Measurements from ENCODE around the gene FAM90A1. TPM values are rescaled to one million over a fixed set of nuclear protein-coding genes. Genes with fewer than 3 reads are reported as not detected.
A peak's percentile ranks its signal among the peaks of the same experiment; 100 is the strongest.
"Not testable (repeated sequence)": the region's sequence is repeated elsewhere in the genome, so short reads cannot be mapped to it uniquely, and the experiment has no call there.

The FAM90A1 gene
- polyA plus RNA-seq, 4 donors: 0.27 to 0.65 (median 0.45) TPM; not detected in 1

DNA sequence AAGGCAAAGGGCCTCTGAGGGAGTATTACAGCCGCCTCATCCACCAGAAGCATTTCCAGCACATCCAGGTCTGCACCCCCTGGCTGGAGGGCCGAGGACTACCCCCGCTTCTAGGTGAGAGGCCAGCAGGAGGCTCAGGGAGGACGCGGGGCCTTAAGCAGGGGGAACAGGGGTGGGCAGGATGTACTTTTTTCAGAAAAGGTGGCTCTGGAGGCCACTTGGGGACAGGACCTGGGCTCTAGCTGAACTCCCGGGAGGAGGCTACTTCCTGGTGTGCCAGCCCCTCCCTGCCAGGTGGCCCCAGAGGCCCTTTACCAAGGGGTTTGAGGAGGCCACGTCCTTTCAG, 287 bp upstream of the FAM90A1 start:
- not testable (repeated sequence) for H3K36me3 ChIP-seq (ENCODE audit: control insufficient read depth in 3 of 3, insufficient read depth in 2 of 3, low read depth in 1 of 3, low read length in 3 of 3); H3K9me3 ChIP-seq (ENCODE audit: control insufficient read depth in 2 of 2, insufficient read depth in 1 of 2, low read depth in 1 of 2, low read length in 1 of 2); H3K27me3 ChIP-seq (ENCODE audit: control insufficient read depth in 3 of 3, insufficient read depth in 3 of 3, low read length in 3 of 3); FAIRE-seq; H3K4me1 ChIP-seq (ENCODE audit: control insufficient read depth in 3 of 3, insufficient read depth in 2 of 3, low read depth in 1 of 3, low read length in 2 of 3)
- peak overlapping the region in 2 of 3 donors; percentile 11 to 34 for H3K4me3 ChIP-seq (ENCODE audit: low read depth in 1 of 3, low read length in 3 of 3)
- H3K27ac ChIP-seq (ENCODE audit: low read depth in 1 of 3, low read length in 2 of 3): peak overlapping the region in 1 of 3 donors; percentile 58
- peak in 1 of 2 donors; percentile 19 for DNase-seq
- 31 to 40% (median 38%) methylated on average over 4 to 7 of the region's 7 CpGs for WGBS, 3 donors

DNA sequence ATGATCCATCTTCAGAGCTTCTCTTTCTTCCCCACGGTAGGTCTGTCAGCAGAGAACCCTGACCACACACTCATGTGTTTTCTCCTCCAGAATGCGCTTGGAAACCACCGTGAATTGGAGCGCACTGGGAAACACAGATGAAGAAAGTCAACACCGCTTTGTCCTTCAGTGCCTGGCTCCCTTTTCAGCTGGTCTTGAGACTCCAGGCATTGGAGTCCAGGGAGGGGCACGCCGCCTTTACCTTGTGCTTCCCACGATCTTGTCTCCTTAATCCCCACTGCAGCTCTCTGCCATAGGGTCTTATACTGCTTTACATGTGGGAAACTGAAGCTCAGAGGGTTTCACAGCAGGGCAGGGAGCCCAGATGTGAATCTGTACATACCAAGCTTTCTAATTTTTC, 1.1 kb downstream of the FAM90A1 start:
- no peaks in the 10 kb centered on the region for H3K36me3 ChIP-seq (ENCODE audit: control insufficient read depth in 3 of 3, insufficient read depth in 2 of 3, low read depth in 1 of 3, low read length in 3 of 3)
- DNase-seq (no peak), FAIRE-seq (no peak)
- no peak overlapping the region for H3K27ac ChIP-seq (ENCODE audit: low read depth in 1 of 3, low read length in 2 of 3)
- WGBS, 3 donors: 90 to 94% (median 91%) methylated on average over 8 of the region's 8 CpGs
- no peaks in the 10 kb centered on the region for H3K4me1 ChIP-seq (ENCODE audit: control insufficient read depth in 3 of 3, insufficient read depth in 2 of 3, low read depth in 1 of 3, low read length in 2 of 3)
- H3K9me3 ChIP-seq (ENCODE audit: control insufficient read depth in 2 of 2, insufficient read depth in 1 of 2, low read depth in 1 of 2, low read length in 1 of 2): no peaks in the 10 kb centered on the region
- no peaks in the 10 kb centered on the region for H3K27me3 ChIP-seq (ENCODE audit: control insufficient read depth in 3 of 3, insufficient read depth in 3 of 3, low read length in 3 of 3)
- H3K4me3 ChIP-seq (ENCODE audit: low read depth in 1 of 3, low read length in 3 of 3): no peak overlapping the region

DNA sequence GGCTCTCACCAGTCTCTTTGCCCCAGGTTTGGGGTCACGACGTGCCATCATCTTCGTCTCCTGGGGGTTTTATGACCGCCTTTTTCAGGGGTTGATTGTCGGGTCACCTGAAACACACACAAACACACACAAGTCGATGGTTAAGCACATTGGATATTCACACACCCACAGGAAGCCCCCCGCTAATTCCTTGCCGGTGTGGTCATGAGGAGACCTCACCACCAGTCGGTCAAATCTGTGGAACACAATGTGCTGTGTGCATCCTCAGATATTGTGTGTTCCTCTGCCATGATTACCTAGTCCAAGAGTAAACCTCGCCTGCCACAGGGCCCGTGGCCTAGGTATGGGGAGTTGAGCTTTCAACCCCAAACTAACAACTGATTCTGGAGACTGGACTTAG, 2.6 kb downstream of the FAM90A1 start:
- not testable (repeated sequence) for H3K9me3 ChIP-seq (ENCODE audit: control insufficient read depth in 2 of 2, insufficient read depth in 1 of 2, low read depth in 1 of 2, low read length in 1 of 2); DNase-seq; H3K27ac ChIP-seq (ENCODE audit: low read depth in 1 of 3, low read length in 2 of 3); H3K4me3 ChIP-seq (ENCODE audit: low read depth in 1 of 3, low read length in 3 of 3); H3K27me3 ChIP-seq (ENCODE audit: control insufficient read depth in 3 of 3, insufficient read depth in 3 of 3, low read length in 3 of 3); FAIRE-seq; H3K36me3 ChIP-seq (ENCODE audit: control insufficient read depth in 3 of 3, insufficient read depth in 2 of 3, low read depth in 1 of 3, low read length in 3 of 3); H3K4me1 ChIP-seq (ENCODE audit: control insufficient read depth in 3 of 3, insufficient read depth in 2 of 3, low read depth in 1 of 3, low read length in 2 of 3)
- 94 to 95% (median 94%) methylated on average over 11 of the region's 11 CpGs for WGBS, 3 donors

DNA sequence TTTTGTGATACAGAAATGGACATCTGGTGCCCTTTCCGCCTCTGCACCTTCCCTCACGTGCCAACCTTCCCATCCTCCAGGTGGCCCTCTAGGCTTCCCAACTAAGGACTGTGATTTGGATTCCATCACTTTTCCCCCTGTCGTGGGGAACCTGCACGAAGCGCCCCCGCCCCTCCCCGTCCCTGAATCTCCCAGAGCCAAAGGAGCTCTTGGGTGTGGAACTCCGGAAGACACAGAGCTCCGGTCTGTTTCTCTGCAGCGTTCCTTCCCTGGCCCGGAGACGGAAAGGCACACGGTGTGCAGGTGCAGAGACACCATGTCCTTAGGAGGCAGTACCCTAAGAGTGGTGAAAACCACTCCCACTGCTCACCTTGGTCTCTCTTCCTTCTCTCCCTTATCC, 3.8 kb downstream of the FAM90A1 start:
- not testable (repeated sequence) for H3K36me3 ChIP-seq (ENCODE audit: control insufficient read depth in 3 of 3, insufficient read depth in 2 of 3, low read depth in 1 of 3, low read length in 3 of 3); H3K4me3 ChIP-seq (ENCODE audit: low read depth in 1 of 3, low read length in 3 of 3); FAIRE-seq; H3K27me3 ChIP-seq (ENCODE audit: control insufficient read depth in 3 of 3, insufficient read depth in 3 of 3, low read length in 3 of 3); DNase-seq; H3K27ac ChIP-seq (ENCODE audit: low read depth in 1 of 3, low read length in 2 of 3); H3K4me1 ChIP-seq (ENCODE audit: control insufficient read depth in 3 of 3, insufficient read depth in 2 of 3, low read depth in 1 of 3, low read length in 2 of 3); H3K9me3 ChIP-seq (ENCODE audit: control insufficient read depth in 2 of 2, insufficient read depth in 1 of 2, low read depth in 1 of 2, low read length in 1 of 2)
- 77 to 84% (median 78%) methylated on average over 12 to 13 of the region's 13 CpGs for WGBS, 3 donors

DNA sequence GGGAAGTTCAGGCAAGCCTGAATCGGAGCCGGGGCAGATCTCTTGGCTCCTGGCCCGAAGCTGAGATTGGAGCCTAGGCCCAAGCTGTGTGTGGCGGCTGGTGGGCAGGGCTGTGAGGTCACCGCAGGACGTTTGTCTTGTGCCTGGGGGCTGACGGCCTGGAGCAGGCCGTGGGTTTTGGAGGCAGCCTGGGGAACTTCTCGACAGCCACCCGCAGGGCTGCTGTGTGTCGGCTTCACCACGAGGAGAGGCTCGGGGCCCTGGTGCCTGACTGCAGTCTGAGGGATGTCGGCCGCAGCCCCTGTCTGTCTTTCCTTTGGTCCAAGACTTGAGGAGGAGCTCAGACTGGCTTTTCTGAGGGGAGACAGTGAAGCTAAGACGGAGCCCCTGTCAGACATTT, 5.1 kb downstream of the FAM90A1 start:
- not testable (repeated sequence) for H3K27ac ChIP-seq (ENCODE audit: low read depth in 1 of 3, low read length in 2 of 3); H3K27me3 ChIP-seq (ENCODE audit: control insufficient read depth in 3 of 3, insufficient read depth in 3 of 3, low read length in 3 of 3); H3K4me1 ChIP-seq (ENCODE audit: control insufficient read depth in 3 of 3, insufficient read depth in 2 of 3, low read depth in 1 of 3, low read length in 2 of 3); DNase-seq; H3K4me3 ChIP-seq (ENCODE audit: low read depth in 1 of 3, low read length in 3 of 3); H3K9me3 ChIP-seq (ENCODE audit: control insufficient read depth in 2 of 2, insufficient read depth in 1 of 2, low read depth in 1 of 2, low read length in 1 of 2); H3K36me3 ChIP-seq (ENCODE audit: control insufficient read depth in 3 of 3, insufficient read depth in 2 of 3, low read depth in 1 of 3, low read length in 3 of 3); FAIRE-seq
- 87 to 88% (median 88%) methylated on average over 13 to 16 of the region's 16 CpGs for WGBS, 3 donors

DNA sequence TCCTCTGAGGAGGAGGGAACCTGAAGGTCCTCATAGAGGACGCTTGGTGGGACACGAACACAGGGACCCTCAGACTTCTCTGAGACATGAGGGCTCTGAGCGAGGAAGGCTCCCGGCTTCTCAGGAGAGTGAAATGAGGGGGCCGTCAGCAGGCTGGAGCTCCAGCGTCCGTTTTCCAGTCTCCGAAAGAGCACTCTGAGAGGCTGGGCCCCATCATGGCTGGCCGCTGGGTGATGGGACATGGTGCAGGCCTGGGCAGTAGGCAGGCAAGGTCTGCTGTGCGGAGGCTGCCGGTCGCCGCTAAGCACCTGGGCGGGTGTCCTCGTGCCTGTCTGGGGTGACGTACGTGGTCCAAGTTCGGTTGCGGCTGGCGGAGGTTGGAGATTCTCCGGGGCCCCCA, 5.6 kb downstream of the FAM90A1 start:
- FAIRE-seq; H3K27ac ChIP-seq (ENCODE audit: low read depth in 1 of 3, low read length in 2 of 3); H3K4me3 ChIP-seq (ENCODE audit: low read depth in 1 of 3, low read length in 3 of 3); H3K4me1 ChIP-seq (ENCODE audit: control insufficient read depth in 3 of 3, insufficient read depth in 2 of 3, low read depth in 1 of 3, low read length in 2 of 3); H3K36me3 ChIP-seq (ENCODE audit: control insufficient read depth in 3 of 3, insufficient read depth in 2 of 3, low read depth in 1 of 3, low read length in 3 of 3); DNase-seq; H3K9me3 ChIP-seq (ENCODE audit: control insufficient read depth in 2 of 2, insufficient read depth in 1 of 2, low read depth in 1 of 2, low read length in 1 of 2); H3K27me3 ChIP-seq (ENCODE audit: control insufficient read depth in 3 of 3, insufficient read depth in 3 of 3, low read length in 3 of 3): not testable (repeated sequence)
- WGBS, 3 donors: 85 to 93% (median 92%) methylated on average over 15 to 21 of the region's 21 CpGs

DNA sequence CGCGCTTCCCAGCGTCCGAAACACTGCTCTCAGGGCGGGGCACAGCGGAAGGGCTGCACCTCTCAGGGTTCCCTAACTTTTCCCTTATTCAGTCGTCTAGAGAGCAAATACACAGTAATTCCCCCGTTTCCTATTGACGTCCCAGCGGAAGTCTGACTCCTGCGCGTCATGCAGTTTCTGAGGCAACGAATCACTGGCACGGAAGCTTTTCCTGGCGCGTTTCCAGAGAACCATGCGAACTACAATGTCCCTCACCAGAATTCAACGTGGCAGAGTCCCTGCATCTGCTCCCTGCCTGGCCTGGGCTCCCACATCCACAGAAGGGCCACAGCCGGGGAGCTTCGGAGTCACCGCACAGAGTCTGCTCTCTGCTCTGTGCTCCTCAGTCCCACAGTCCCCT, 6.0 kb downstream of the FAM90A1 start:
- H3K36me3 ChIP-seq (ENCODE audit: control insufficient read depth in 3 of 3, insufficient read depth in 2 of 3, low read depth in 1 of 3, low read length in 3 of 3); DNase-seq; H3K4me3 ChIP-seq (ENCODE audit: low read depth in 1 of 3, low read length in 3 of 3); FAIRE-seq; H3K4me1 ChIP-seq (ENCODE audit: control insufficient read depth in 3 of 3, insufficient read depth in 2 of 3, low read depth in 1 of 3, low read length in 2 of 3); H3K27ac ChIP-seq (ENCODE audit: low read depth in 1 of 3, low read length in 2 of 3); H3K27me3 ChIP-seq (ENCODE audit: control insufficient read depth in 3 of 3, insufficient read depth in 3 of 3, low read length in 3 of 3); H3K9me3 ChIP-seq (ENCODE audit: control insufficient read depth in 2 of 2, insufficient read depth in 1 of 2, low read depth in 1 of 2, low read length in 1 of 2): not testable (repeated sequence)
- WGBS, 3 donors: 85 to 89% (median 88%) methylated on average over 17 to 21 of the region's 21 CpGs

DNA sequence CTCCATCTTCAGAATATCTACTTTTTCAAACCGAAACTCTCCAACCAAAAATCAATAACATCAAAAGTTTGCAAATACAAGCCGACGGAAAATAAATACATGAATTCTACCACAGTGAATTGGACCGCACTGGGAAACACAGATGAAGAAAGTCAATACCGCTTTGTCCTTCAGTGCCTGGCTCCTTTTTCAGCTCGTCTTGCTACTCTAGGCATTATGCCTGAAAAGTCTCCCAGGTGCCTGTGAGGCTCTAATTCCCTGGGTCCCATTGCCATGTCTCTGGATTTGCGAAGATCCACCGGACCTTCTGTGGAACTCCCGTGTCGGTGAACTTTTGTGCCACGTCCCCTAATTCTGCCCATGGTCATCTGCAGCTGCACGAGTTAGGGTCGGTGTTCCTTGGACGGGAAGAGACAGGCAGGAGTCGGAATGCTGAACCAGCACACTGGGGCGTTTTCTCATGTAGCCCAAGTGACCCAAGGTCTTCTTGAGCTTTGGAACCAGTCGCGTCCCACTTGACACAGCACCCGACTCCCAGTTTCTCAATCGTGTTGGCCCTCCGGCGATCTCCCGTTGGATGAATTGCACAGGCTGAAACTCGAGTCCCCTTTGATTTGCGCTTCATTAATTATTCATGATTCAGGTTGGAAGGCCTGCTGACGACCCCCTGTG, 8.6 kb downstream of the FAM90A1 start:
- H3K27ac ChIP-seq (ENCODE audit: low read depth in 1 of 3, low read length in 2 of 3); FAIRE-seq: not testable (repeated sequence)
- WGBS, 3 donors: 71 to 83% (median 79%) methylated on average over 26 of the region's 26 CpGs

DNA sequence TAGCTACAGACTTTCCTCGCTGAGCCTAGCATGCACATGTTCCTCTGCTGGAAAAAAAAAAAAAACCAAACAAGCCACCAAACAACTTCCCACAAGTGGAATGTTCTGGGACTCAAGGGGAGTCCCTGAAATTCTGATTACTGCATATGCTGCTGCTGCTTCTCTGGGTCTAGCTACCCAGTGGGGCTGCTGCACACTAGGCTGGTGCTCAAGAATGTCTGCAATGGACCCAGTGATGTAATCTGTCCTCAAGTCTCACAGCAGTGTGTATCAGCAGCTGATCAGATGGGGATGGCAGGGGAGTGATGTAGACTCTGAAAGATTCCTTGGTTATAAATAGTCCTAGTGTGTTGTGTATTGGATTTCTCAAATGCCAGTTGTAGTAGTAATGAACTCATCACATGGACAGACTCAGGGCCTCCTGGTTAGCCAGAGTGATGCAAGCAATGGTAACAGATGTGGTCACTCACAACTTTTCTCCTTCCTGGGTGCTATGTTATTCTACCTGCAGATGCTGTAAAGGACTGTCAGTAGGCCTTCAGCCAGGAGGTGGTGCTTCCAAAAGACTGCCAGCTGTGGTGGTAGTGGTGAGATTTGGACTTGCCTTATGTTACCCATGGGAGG, 29.6 kb downstream of the FAM90A1 start:
- not testable (repeated sequence) for H3K27ac ChIP-seq (ENCODE audit: low read depth in 1 of 3, low read length in 2 of 3); FAIRE-seq; H3K4me1 ChIP-seq (ENCODE audit: control insufficient read depth in 3 of 3, insufficient read depth in 2 of 3, low read depth in 1 of 3, low read length in 2 of 3); H3K36me3 ChIP-seq (ENCODE audit: control insufficient read depth in 3 of 3, insufficient read depth in 2 of 3, low read depth in 1 of 3, low read length in 3 of 3); H3K27me3 ChIP-seq (ENCODE audit: control insufficient read depth in 3 of 3, insufficient read depth in 3 of 3, low read length in 3 of 3); H3K4me3 ChIP-seq (ENCODE audit: low read depth in 1 of 3, low read length in 3 of 3); DNase-seq; H3K9me3 ChIP-seq (ENCODE audit: control insufficient read depth in 2 of 2, insufficient read depth in 1 of 2, low read depth in 1 of 2, low read length in 1 of 2)
- WGBS, 3 donors: 75 to 100% (median 97%) methylated on average over 1 of the region's 1 CpG

More for the DNA sequence above, 8.6 kb downstream of the FAM90A1 start:
- H3K36me3 ChIP-seq (ENCODE audit: control insufficient read depth in 3 of 3, insufficient read depth in 2 of 3, low read depth in 1 of 3, low read length in 3 of 3); H3K4me3 ChIP-seq (ENCODE audit: low read depth in 1 of 3, low read length in 3 of 3); DNase-seq; H3K4me1 ChIP-seq (ENCODE audit: control insufficient read depth in 3 of 3, insufficient read depth in 2 of 3, low read depth in 1 of 3, low read length in 2 of 3); H3K27me3 ChIP-seq (ENCODE audit: control insufficient read depth in 3 of 3, insufficient read depth in 3 of 3, low read length in 3 of 3); H3K9me3 ChIP-seq (ENCODE audit: control insufficient read depth in 2 of 2, insufficient read depth in 1 of 2, low read depth in 1 of 2, low read length in 1 of 2): not testable (repeated sequence)

Data from small intestine (tissue), 7 donors.